GM12873 (cell line): ENCODE measurements around the gene MSH3.

ENCODE experiments used
- TF ChIP-seq, protein P1 (sequence below): IDR thresholded peaks from 2 replicates; pipeline ENCODE4 v1.5.1; 2012; ENCODE audit warnings: low read depth, mild to moderate bottlenecking, moderate library complexity, low read length, control low read depth; ENCODE audit not compliant: insufficient read depth; ENCODE audit errors: missing control alignments

The MSH3 gene

GRCh38 chr5:80739057-80739456 is 84.6 kb downstream of the MSH3 start:
- TF ChIP-seq, protein P1, sequence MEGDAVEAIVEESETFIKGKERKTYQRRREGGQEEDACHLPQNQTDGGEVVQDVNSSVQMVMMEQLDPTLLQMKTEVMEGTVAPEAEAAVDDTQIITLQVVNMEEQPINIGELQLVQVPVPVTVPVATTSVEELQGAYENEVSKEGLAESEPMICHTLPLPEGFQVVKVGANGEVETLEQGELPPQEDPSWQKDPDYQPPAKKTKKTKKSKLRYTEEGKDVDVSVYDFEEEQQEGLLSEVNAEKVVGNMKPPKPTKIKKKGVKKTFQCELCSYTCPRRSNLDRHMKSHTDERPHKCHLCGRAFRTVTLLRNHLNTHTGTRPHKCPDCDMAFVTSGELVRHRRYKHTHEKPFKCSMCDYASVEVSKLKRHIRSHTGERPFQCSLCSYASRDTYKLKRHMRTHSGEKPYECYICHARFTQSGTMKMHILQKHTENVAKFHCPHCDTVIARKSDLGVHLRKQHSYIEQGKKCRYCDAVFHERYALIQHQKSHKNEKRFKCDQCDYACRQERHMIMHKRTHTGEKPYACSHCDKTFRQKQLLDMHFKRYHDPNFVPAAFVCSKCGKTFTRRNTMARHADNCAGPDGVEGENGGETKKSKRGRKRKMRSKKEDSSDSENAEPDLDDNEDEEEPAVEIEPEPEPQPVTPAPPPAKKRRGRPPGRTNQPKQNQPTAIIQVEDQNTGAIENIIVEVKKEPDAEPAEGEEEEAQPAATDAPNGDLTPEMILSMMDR: no peak

GRCh38 chr5:80739496-80739895 is 85.0 kb downstream of the MSH3 start:
- TF ChIP-seq, protein P1: no peak

DNA sequence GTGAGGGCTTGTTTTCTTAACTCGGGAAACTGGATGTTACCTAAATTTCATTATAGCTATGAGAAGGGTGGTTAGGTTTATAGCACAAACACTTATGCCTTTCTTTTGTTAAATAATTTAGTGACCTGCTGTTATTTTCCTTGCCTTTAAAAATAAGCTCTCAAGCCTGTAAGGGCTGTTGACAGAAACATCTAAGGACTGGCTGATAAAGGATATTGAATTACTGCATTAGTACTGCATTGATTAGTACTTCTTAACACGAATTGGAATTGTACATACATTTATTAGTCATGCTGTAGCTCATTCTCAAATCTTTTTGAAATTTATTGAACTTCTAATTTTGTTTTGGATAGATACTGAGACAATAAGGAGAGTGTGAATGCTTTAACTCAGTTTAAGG is 85.4 kb downstream of the MSH3 start:
- TF ChIP-seq, protein P1: no peak

- TF ChIP-seq, protein P1: no peak
Measured at GRCh38 chr5:80740999-80741398, 86.5 kb downstream of the MSH3 start.

DNA sequence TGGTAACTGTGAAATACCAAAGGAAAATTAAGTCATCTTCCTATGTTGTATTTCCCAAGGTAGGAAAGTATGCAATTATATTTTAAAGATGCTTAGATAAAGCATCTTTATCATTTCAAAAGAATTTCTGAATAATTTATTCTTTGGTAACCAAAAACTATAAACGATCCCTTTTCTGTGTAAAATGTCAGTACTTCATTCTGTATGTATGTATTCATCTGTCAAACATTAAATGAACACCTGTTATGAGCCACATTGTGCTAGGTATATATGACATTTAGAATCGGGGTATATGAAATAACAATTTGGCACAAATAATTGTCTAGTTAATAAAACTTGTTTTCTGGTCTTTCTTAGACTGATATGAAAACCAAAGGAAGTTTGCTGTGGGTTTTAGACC is 89.7 kb downstream of the MSH3 start:
- TF ChIP-seq, protein P1: no peak

DNA sequence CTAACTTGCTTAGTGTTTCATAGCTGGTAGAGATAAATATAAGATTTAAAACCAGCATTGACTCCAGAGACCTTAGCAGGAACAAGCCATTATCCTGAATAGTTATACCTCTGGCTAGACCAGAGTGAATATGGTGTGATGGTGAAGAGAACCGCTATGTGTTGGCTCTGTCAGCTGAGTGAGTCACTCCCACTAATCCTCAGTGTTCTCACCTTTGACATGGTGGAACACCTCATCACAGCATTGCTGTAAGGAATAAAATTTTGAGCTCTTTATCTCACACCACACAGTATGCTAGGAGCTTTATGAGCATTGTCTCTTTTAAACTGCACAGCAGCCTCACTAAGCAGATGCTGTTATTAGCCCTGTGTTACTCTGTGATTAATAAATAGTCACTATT is 91.0 kb downstream of the MSH3 start:
- TF ChIP-seq, protein P1: no peak

DNA sequence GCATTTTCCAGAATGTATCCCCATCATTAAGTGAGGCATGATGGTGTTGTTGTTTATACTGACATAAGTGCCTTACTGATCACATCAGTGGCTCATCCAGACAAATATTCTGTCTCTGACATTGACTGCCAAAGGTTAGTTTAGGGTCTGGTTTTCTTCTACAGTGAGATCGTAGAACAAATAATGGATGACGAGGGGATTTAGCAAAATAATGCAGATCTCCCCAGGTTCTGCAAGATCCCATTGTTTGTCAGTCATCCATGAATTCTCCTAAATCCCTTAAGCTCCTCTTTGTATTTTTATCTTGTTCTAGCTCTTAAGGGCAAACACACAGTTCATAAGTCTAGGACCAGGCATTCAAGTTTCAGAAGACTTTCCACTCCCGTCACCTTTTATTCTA is 93.5 kb downstream of the MSH3 start:
- TF ChIP-seq, protein P1: no peak
